ENCODE measurements around the gene MACROH2A2.
"Not testable (repeated sequence)": the region's sequence is repeated elsewhere in the genome, so short reads cannot be mapped to it uniquely, and the experiment has no call there.

- TF ChIP-seq SALL2 (CRISPR knock-in tag; IDR thresholded peaks at IDR 0.05); ETV6 (CRISPR knock-in tag; conservative IDR thresholded peaks at IDR 0.05); TCF12 (IDR thresholded peaks at IDR 0.05); TCF12 (CRISPR knock-in tag; IDR thresholded peaks at IDR 0.05); ETV5 (CRISPR knock-in tag; IDR thresholded peaks at IDR 0.05; ENCODE audit: borderline replicate concordance); RCOR2 (CRISPR knock-in tag; IDR thresholded peaks at IDR 0.05): not testable (repeated sequence)
- TF ChIP-seq, protein P1, sequence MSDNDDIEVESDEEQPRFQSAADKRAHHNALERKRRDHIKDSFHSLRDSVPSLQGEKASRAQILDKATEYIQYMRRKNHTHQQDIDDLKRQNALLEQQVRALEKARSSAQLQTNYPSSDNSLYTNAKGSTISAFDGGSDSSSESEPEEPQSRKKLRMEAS (IDR thresholded peaks at IDR 0.05) = not testable (repeated sequence)
- TF ChIP-seq, protein P2, sequence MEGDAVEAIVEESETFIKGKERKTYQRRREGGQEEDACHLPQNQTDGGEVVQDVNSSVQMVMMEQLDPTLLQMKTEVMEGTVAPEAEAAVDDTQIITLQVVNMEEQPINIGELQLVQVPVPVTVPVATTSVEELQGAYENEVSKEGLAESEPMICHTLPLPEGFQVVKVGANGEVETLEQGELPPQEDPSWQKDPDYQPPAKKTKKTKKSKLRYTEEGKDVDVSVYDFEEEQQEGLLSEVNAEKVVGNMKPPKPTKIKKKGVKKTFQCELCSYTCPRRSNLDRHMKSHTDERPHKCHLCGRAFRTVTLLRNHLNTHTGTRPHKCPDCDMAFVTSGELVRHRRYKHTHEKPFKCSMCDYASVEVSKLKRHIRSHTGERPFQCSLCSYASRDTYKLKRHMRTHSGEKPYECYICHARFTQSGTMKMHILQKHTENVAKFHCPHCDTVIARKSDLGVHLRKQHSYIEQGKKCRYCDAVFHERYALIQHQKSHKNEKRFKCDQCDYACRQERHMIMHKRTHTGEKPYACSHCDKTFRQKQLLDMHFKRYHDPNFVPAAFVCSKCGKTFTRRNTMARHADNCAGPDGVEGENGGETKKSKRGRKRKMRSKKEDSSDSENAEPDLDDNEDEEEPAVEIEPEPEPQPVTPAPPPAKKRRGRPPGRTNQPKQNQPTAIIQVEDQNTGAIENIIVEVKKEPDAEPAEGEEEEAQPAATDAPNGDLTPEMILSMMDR (CRISPR knock-in tag; IDR thresholded peaks at IDR 0.05) = not testable (repeated sequence)
Observed at GRCh38 chr10:70041739-70042138, 10.9 kb upstream of the MACROH2A2 start.
